Activated T-helper 2 cell treated with anti-CD3 and anti-CD28 coated beads, Interferon-gamma antibody, Interleukin-2, Interleukin-4, amounts not matched to agents 10 μg/mL and 5 μg/mL and 100 μg/mL, durations not matched to agents 14 hours and 24 hours and 36 hours (primary cell): Measurements from ENCODE around the gene RUBCNL. TPM values are rescaled to one million over a fixed set of nuclear protein-coding genes. Genes with fewer than 3 reads are reported as not detected.
"Not testable (repeated sequence)": the region's sequence is repeated elsewhere in the genome, so short reads cannot be mapped to it uniquely, and the experiment has no call there.

Experiments used
- DNase-seq: peaks from one replicate; pipeline ENCODE4 v3.0.0; 2021; ENCODE audit warnings: low spot score
- H3K27ac Mint-ChIP-seq: one replicate; pipeline ENCODE4 v1.8.0; 2021; ENCODE audit warnings: mixed read lengths
- H3K27me3 Mint-ChIP-seq: one replicate; pipeline ENCODE4 v1.8.0; 2021; ENCODE audit warnings: low read depth, mixed read lengths
- H3K36me3 Mint-ChIP-seq: one replicate; pipeline ENCODE4 v1.8.0; 2021; ENCODE audit warnings: low read depth, mixed read lengths
- H3K4me1 Mint-ChIP-seq: one replicate; pipeline ENCODE4 v1.8.0; 2021; ENCODE audit warnings: low read depth, mixed read lengths
- H3K4me3 Mint-ChIP-seq: one replicate; pipeline ENCODE4 v1.8.0; 2021; ENCODE audit warnings: low read depth, mild to moderate bottlenecking, moderate library complexity, mixed read lengths
- H3K9me3 Mint-ChIP-seq: one replicate; pipeline ENCODE4 v1.8.0; 2021; ENCODE audit warnings: mixed read lengths
- intact Hi-C: fragments of 100-400 bp; cut with micrococcal nuclease; formaldehyde crosslinking; loops from one replicate; pipeline ENCODE4 v1.15.1; 2023
- total RNA-seq: library from RNA; stranded (reverse); gene quantifications from 2 replicates; pipeline ENCODE4 v1.2.3, GENCODE V29; 2022

RUBCNL gene
- 0.76 and 1.1 TPM in 2 replicates for total RNA-seq

DNA sequence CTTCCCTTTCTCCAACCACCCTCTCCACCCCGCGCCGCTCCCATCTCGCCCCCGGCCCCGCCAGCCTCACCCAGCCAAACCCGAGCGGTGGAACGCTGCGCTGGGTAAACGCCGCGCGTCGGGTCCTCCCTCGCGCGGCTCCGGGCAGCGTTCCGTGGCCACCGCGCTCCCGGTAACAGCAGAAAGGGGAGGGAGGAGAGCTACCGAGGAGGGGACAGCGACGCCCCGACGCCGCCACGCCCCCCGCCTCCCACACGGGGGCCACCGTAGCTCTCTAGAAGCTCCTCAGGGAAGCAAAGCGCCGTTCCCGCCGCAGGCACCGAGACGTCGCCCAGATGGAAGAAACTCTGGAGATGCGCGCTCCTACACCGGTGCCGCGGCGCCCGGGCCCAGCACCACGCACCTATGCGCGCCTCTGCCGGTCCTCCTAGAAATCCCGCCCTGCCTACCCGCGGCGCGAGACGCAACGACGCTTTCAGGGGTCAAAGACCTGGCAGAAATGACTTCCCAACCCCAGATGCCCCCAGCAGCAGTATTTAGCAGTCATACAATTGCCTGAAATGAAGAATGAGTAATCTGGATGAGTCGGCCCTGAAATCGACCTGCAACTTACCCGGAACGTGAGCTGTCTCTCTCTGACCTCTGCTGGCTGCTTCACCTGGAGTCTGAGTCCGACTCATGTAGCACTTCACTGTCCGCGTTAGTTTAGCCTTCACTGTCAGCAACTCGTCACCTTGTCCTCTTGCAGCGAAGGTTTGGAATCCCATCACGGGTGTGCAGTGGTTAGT lies at the start of gene RUBCNL:
Gene RUBCNL (minus strand): TSS at position 189 of the 788 bp plus-strand sequence. CDS start 14,777 bp downstream, outside the sequence.
- peaks cover 41% of the 10 kb centered on the region for H3K27me3 Mint-ChIP-seq
- no peaks in the 10 kb centered on the region for H3K9me3 Mint-ChIP-seq
- H3K36me3 Mint-ChIP-seq, result no peaks in the 10 kb centered on the region
- H3K4me1 Mint-ChIP-seq, result peaks cover 32% of the 10 kb centered on the region
- DNase-seq, result peak; percentile 20
- peak within 1 kb of the TSS; percentile 78 for H3K4me3 Mint-ChIP-seq
- H3K27ac Mint-ChIP-seq, result peak within 1 kb of the TSS; percentile 7
- intact Hi-C loops, result loop anchor here (2.0 kb wide), 1 partner anchor 32 kb away; no protein-coding TSS in a partner anchor

GRCh38 chr13:46429558-46429957 lies 42.5 kb upstream of the RUBCNL start:
- H3K4me1 Mint-ChIP-seq, H3K9me3 Mint-ChIP-seq, DNase-seq, H3K27me3 Mint-ChIP-seq, H3K36me3 Mint-ChIP-seq, H3K4me3 Mint-ChIP-seq, intact Hi-C loops, H3K27ac Mint-ChIP-seq: not testable (repeated sequence)

DNA sequence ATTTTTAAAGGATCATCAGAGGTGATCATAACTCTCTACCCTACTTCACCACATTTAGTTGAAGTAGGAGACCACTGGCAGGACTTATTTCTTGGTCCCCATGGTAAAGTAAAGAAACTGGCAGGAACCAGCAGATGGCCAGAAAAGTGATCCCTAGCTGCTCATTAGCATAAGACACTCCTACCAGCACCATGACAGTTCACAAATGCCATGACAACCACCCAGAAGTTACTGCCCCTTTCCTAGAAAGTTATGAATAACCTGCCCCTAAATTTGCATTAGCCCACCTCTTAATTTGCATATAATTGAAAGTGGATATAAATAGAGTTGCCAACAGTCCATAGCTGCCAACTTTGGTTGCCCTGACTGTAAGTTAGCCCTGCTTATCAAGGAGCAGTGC lies 18.4 kb upstream of the RUBCNL start:
- Mint-ChIP-seq H3K27ac (no peak overlapping the region), H3K9me3 (peaks cover 4% of the 10 kb centered on the region), H3K36me3 (no peaks in the 10 kb centered on the region), H3K4me1 (peaks cover 9% of the 10 kb centered on the region), H3K4me3 (no peak overlapping the region), H3K27me3 (peaks cover 6% of the 10 kb centered on the region)
- intact Hi-C loops, result no loop called here
- DNase-seq, result no peak

- intact Hi-C loops, result no loop called here
- peaks cover 4% of the 10 kb centered on the region for H3K27me3 Mint-ChIP-seq
- no peak overlapping the region for H3K27ac Mint-ChIP-seq
- DNase-seq, result no peak
- H3K36me3 Mint-ChIP-seq, result no peaks in the 10 kb centered on the region
- H3K9me3 Mint-ChIP-seq, result peaks cover 4% of the 10 kb centered on the region
- H3K4me3 Mint-ChIP-seq, result no peak overlapping the region
- H3K4me1 Mint-ChIP-seq, result peaks cover 9% of the 10 kb centered on the region
These were observed 17.7 kb upstream of the RUBCNL start for GRCh38 chr13:46404733-46405100.

- peaks cover 4% of the 10 kb centered on the region for H3K27me3 Mint-ChIP-seq
- no peaks in the 10 kb centered on the region for H3K36me3 Mint-ChIP-seq
- no peak overlapping the region for H3K27ac Mint-ChIP-seq
- DNase-seq, result no peak
- peaks cover 9% of the 10 kb centered on the region for H3K4me1 Mint-ChIP-seq
- intact Hi-C loops, result no loop called here
- H3K4me3 Mint-ChIP-seq, result no peak overlapping the region
- H3K9me3 Mint-ChIP-seq, result peaks cover 4% of the 10 kb centered on the region
These were observed 17.0 kb upstream of the RUBCNL start for GRCh38 chr13:46403851-46404732.

DNA sequence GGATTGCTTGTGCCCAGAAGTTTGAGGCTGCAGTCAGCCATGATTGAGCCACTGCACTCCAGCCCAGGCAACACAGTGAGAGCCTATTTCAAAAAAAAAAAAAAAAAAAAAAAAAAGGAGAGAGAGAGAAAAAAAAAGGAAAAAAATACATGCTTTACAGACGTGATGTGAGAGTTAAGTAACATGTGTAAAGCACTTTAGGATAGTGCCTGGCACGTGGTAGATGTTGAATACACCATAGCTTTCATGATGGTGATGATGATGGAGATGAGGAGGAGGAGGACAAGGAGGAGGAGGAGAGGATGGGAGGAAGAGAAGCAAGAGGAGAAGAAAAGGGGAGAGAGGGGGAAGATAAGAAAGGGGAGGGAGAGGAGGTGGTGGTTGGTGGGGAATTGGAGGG lies 15.1 kb upstream of the RUBCNL start:
- no peak for DNase-seq
- Mint-ChIP-seq H3K27me3 (peaks cover 2% of the 10 kb centered on the region), H3K9me3 (peaks cover 4% of the 10 kb centered on the region), H3K4me1 (peaks cover 9% of the 10 kb centered on the region), H3K27ac (no peak overlapping the region), H3K36me3 (no peaks in the 10 kb centered on the region), H3K4me3 (no peak overlapping the region)
- intact Hi-C loops, result no loop called here

DNA sequence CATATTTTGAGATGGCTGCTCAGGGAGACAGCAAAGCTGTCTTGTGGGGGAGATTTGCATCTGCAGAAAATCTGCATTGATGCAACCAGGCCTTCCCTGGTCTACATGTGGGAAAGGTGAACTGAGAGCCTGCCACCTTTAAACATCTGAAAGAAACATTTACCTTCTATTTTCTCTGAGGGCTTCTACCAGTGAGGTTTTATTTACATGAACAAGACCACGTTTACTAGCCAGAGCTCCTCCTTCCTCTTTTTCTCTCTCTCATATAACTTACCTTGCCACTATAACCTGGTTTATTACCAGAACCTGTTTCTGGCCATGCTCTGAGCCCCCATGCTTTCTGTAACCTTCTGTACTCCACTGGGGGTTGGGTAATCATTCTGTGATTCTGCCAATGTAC lies 14.4 kb upstream of the RUBCNL start:
- Mint-ChIP-seq H3K27me3 (peaks cover 2% of the 10 kb centered on the region), H3K9me3 (peaks cover 4% of the 10 kb centered on the region), H3K36me3 (no peaks in the 10 kb centered on the region), H3K4me3 (no peak overlapping the region), H3K4me1 (peaks cover 9% of the 10 kb centered on the region), H3K27ac (no peak overlapping the region)
- DNase-seq, result no peak
- intact Hi-C loops, result no loop called here

DNA sequence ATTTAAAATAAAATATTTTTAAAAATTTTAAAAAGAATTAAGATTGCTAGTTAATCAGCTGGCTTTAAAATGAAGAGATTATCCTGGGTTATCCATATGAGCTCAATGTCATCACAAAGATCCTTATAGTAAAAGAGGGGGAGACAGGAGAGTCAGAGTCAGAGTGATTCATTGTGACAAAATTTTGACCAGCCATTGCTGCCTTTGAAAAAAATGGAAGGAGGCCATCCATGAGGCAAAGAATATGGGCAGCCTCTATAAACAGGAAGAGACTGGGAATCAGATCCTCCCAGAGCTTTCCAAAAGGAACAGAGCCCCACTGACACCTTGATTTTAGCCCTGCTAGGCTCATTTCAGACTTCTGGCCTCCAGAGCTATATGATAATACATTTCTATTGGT lies 9.3 kb upstream of the RUBCNL start:
- H3K36me3 Mint-ChIP-seq, result no peaks in the 10 kb centered on the region
- H3K4me3 Mint-ChIP-seq, result no peak overlapping the region
- no peak for DNase-seq
- intact Hi-C loops, result no loop called here
- H3K27ac Mint-ChIP-seq, result no peak overlapping the region
- H3K9me3 Mint-ChIP-seq, result no peaks in the 10 kb centered on the region
- H3K4me1 Mint-ChIP-seq, result peaks cover 17% of the 10 kb centered on the region
- H3K27me3 Mint-ChIP-seq, result no peaks in the 10 kb centered on the region

DNA sequence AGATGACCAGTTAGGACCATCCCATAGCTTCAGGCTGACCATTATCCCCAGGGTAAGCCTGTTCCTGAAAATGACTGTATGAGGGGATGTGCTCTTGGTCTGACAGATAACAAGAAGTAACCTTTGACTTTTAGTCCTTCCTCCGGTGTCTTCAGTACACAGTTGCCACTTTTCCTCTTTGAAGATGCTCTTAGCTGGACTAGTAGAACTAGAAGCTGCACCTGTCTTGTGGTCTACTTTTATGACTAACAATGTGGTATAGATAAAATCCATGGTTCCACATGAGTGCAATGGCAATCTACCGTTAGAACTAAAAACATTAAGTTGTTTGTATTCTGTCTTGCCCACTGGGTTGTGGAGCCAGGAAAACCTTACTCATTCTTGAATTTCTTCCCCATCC lies 5.9 kb upstream of the RUBCNL start:
- H3K36me3 Mint-ChIP-seq, result no peaks in the 10 kb centered on the region
- no peaks in the 10 kb centered on the region for H3K9me3 Mint-ChIP-seq
- intact Hi-C loops, result loop anchor here (2.0 kb wide), 1 partner anchor 52 kb away; no protein-coding TSS in a partner anchor
- DNase-seq, result no peak
- H3K4me1 Mint-ChIP-seq, result peaks cover 37% of the 10 kb centered on the region
- H3K4me3 Mint-ChIP-seq, result no peak overlapping the region
- no peak overlapping the region for H3K27ac Mint-ChIP-seq
- peaks cover 3% of the 10 kb centered on the region for H3K27me3 Mint-ChIP-seq

- Mint-ChIP-seq H3K9me3 (no peaks in the 10 kb centered on the region), H3K4me3 (no peak overlapping the region), H3K27me3 (peaks cover 30% of the 10 kb centered on the region), H3K27ac (peak overlapping the region; percentile 17), H3K4me1 (peaks cover 45% of the 10 kb centered on the region), H3K36me3 (no peaks in the 10 kb centered on the region)
- intact Hi-C loops, result no loop called here
- peak; percentile 12 for DNase-seq
These were observed 2.7 kb upstream of the RUBCNL start for GRCh38 chr13:46389457-46390451.

- H3K9me3 Mint-ChIP-seq, result no peaks in the 10 kb centered on the region
- peaks cover 34% of the 10 kb centered on the region for H3K27me3 Mint-ChIP-seq
- no peak for DNase-seq
- H3K4me3 Mint-ChIP-seq, result no peak overlapping the region
- intact Hi-C loops, result no loop called here
- H3K36me3 Mint-ChIP-seq, result no peaks in the 10 kb centered on the region
- no peak overlapping the region for H3K27ac Mint-ChIP-seq
- peaks cover 42% of the 10 kb centered on the region for H3K4me1 Mint-ChIP-seq
These were observed 1.8 kb upstream of the RUBCNL start for GRCh38 chr13:46388846-46389245.

DNA sequence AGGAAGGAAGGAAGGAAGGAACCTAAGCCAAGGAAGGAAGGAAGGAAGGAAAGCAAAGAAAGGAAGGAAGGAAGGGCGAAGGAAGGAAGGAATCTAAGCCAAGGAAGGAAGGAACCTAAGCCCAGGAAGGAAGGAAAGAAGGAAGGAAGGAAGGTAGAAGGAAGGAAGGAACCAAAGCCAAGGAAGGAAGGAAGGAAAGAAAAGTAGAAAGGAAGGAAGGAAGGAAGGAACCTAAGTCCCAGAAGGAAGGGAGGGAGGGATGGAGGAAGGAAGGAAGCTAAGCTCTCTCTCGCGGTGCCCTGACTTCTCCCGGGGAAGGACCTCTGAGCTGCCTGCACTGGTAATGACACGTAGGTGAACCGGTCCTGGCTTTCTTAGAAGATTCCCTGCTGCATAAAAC lies 1.3 kb upstream of the RUBCNL start:
- Mint-ChIP-seq H3K4me1 (peaks cover 38% of the 10 kb centered on the region), H3K9me3 (no peaks in the 10 kb centered on the region), H3K4me3 (no peak overlapping the region), H3K36me3 (no peaks in the 10 kb centered on the region), H3K27ac (no peak overlapping the region), H3K27me3 (peaks cover 38% of the 10 kb centered on the region)
- intact Hi-C loops, result no loop called here
- no peak for DNase-seq
